Stimulated activated naive CD8-positive, alpha-beta T cell treated with anti-CD3 and anti-CD28 coated beads, Interleukin-15, Interleukin-2, amounts not matched to agents 100 U/mL and 50 U/mL, for 24 hours (primary cell): Measurements from ENCODE around the gene SMYD3.
"Not testable (repeated sequence)": the region's sequence is repeated elsewhere in the genome, so short reads cannot be mapped to it uniquely, and the experiment has no call there.

ENCODE experiments used
- ATAC-seq: fragments of 150-1000 bp; cut with Tn5 transposase; one replicate; pipeline ENCODE4 v1.10.0; 2021
- DNase-seq: peaks from one replicate; pipeline ENCODE4 v3.0.0; 2021

SMYD3 gene

GRCh38 chr1:245768596-245768995, 738.5 kb downstream of the SMYD3 start:
- DNase-seq (no peak), ATAC-seq (no peak)

GRCh38 chr1:245765230-245766000, 741.7 kb downstream of the SMYD3 start:
- no peak for ATAC-seq
- DNase-seq, result no peak

- ATAC-seq (no peak), DNase-seq (no peak)
Observed at GRCh38 chr1:245763873-245764331, 743.2 kb downstream of the SMYD3 start.

GRCh38 chr1:245762396-245762910, 744.6 kb downstream of the SMYD3 start:
- no peak for DNase-seq
- no peak for ATAC-seq

- DNase-seq (no peak), ATAC-seq (no peak)
Observed at GRCh38 chr1:245760301-245760700, 746.8 kb downstream of the SMYD3 start.

- ATAC-seq, result no peak
- no peak for DNase-seq
Observed at GRCh38 chr1:245754463-245754961, 752.6 kb downstream of the SMYD3 start.

- no peak for ATAC-seq
Observed at GRCh38 chr1:245753807-245754206, 753.3 kb downstream of the SMYD3 start.

GRCh38 chr1:245752561-245752960, 754.5 kb downstream of the SMYD3 start:
- ATAC-seq, result no peak
- no peak for DNase-seq

More at GRCh38 chr1:245753807-245754206, 753.3 kb downstream of the SMYD3 start:
- no peak for DNase-seq

GRCh38 chr1:245751726-245752470, 755.2 kb downstream of the SMYD3 start:
- no peak for DNase-seq
- ATAC-seq, result no peak

- ATAC-seq, result no peak
- DNase-seq, result no peak
Observed at GRCh38 chr1:245751116-245751515, 756.0 kb downstream of the SMYD3 start.

- ATAC-seq (no peak), DNase-seq (no peak)
Observed at GRCh38 chr1:245750261-245750660, 756.8 kb downstream of the SMYD3 start.

GRCh38 chr1:245749053-245749452, 758.0 kb downstream of the SMYD3 start:
- no peak for DNase-seq
- ATAC-seq, result no peak

- ATAC-seq, result no peak
Observed at GRCh38 chr1:245748646-245749045, 758.4 kb downstream of the SMYD3 start.

GRCh38 chr1:245748240-245748639, 758.8 kb downstream of the SMYD3 start:
- no peak for DNase-seq
- ATAC-seq, result no peak

More at GRCh38 chr1:245748646-245749045, 758.4 kb downstream of the SMYD3 start:
- DNase-seq, result no peak

- DNase-seq (no peak), ATAC-seq (no peak)
Observed at GRCh38 chr1:245742896-245743295, 764.2 kb downstream of the SMYD3 start.

GRCh38 chr1:245740336-245740735, 766.7 kb downstream of the SMYD3 start:
- not testable (repeated sequence) for DNase-seq, ATAC-seq

GRCh38 chr1:245730801-245731200, 776.3 kb downstream of the SMYD3 start:
- DNase-seq, result no peak
- no peak for ATAC-seq

- ATAC-seq, DNase-seq: not testable (repeated sequence)
Observed at GRCh38 chr1:245728035-245728434, 779.0 kb downstream of the SMYD3 start.

GRCh38 chr1:245721488-245721887, 785.6 kb downstream of the SMYD3 start:
- DNase-seq (no peak), ATAC-seq (no peak)

- DNase-seq, result no peak
- no peak for ATAC-seq
Observed at GRCh38 chr1:245718951-245719350, 788.1 kb downstream of the SMYD3 start.

- no peak for DNase-seq
Observed at GRCh38 chr1:245718123-245718522, 789.0 kb downstream of the SMYD3 start.

GRCh38 chr1:245717611-245718010, 789.5 kb downstream of the SMYD3 start:
- no peak for DNase-seq

More at GRCh38 chr1:245718123-245718522, 789.0 kb downstream of the SMYD3 start:
- ATAC-seq, result no peak

GRCh38 chr1:245716561-245716960, 790.5 kb downstream of the SMYD3 start:
- ATAC-seq (no peak), DNase-seq (no peak)

More at GRCh38 chr1:245717611-245718010, 789.5 kb downstream of the SMYD3 start:
- no peak for ATAC-seq
